GM10248 (cell line): ENCODE results near the gene PACSIN1.

Experiments
- CTCF ChIA-PET: fragments of 300-600 bp; sonication (Branson Sonifier 250); formaldehyde crosslinking; extraction: SDS; loops from one replicate; lab custom pipeline; 2021; ENCODE audit warnings: antibody characterized with exemption; lab: Yijun Ruan, JAX
- POLR2A ChIA-PET: fragments of 350-650 bp; sonication (Branson Sonifier 250); formaldehyde crosslinking; extraction: SDS; loops from one replicate; lab custom pipeline; 2020; ENCODE audit warnings: antibody characterized with exemption; lab: Yijun Ruan, JAX
- DNase-seq: peaks from one replicate; pipeline ENCODE4 v3.0.0; 2012; ENCODE audit errors: extremely low spot score
- CTCF ChIP-seq: IDR thresholded peaks from 2 replicates; pipeline ENCODE4 v1.5.1; 2012; ENCODE audit warnings: mild to moderate bottlenecking, low read depth; ENCODE audit errors: extremely low read depth, missing control alignments, control extremely low read depth

The PACSIN1 gene

GRCh38 chr6:34496103-34496685 lies 30.3 kb downstream of the PACSIN1 start:
- TF ChIP-seq CTCF: no peak
- ChIA-PET CTCF (interaction anchor here (1.4 to 1.8 kb wide), 2 partner anchors 8 to 37 kb away, joined by 4 read pairs; no protein-coding TSS in a partner anchor), POLR2A (no interaction called here)
- no peak for DNase-seq

GRCh38 chr6:34497411-34497810 lies 31.5 kb downstream of the PACSIN1 start:
- CTCF ChIA-PET: interaction anchor here (1.8 kb wide), 1 partner anchor 38 kb away, joined by 4 read pairs; no protein-coding TSS in a partner anchor
- TF ChIP-seq CTCF: no peak
- POLR2A ChIA-PET: no interaction called here
- DNase-seq: no peak

- no peak for DNase-seq
- ChIA-PET CTCF (no interaction called here), POLR2A (no interaction called here)
- no peak for TF ChIP-seq CTCF
Measured at GRCh38 chr6:34506718-34507117, 40.8 kb downstream of the PACSIN1 start.

- no peak for TF ChIP-seq CTCF
- ChIA-PET POLR2A (no interaction called here), CTCF (no interaction called here)
- no peak for DNase-seq
Measured at GRCh38 chr6:34508425-34508824, 42.5 kb downstream of the PACSIN1 start.

- TF ChIP-seq CTCF: no peak
- ChIA-PET POLR2A (no interaction called here), CTCF (no interaction called here)
- no peak for DNase-seq
Measured at GRCh38 chr6:34509782-34510181, 43.9 kb downstream of the PACSIN1 start.

- DNase-seq: no peak
- no peak for TF ChIP-seq CTCF
- POLR2A ChIA-PET: no interaction called here
- CTCF ChIA-PET: no interaction called here
Measured at GRCh38 chr6:34510299-34510698, 44.4 kb downstream of the PACSIN1 start.
